Cardiac fibroblast (primary cell): ENCODE measurements around the gene HIRIP3.

Experiments used
- DNase-seq, 2 donors: peaks; one replicate each; pipeline versions ENCODE4 v3.0.0 to v3.0.0-alpha.2; 2010; ENCODE audit warnings: low read depth in 2 of 2
- H3K4me3 ChIP-seq, 2 donors: replicated peaks in 1 of 2; 1 replicate in 1 of 2; 2 replicates in 1 of 2; pipeline ENCODE4 v1.5.1; 2011; ENCODE audit warnings: low read depth in 2 of 2, low read length in 2 of 2, mild to moderate bottlenecking in 2 of 2, moderate library complexity in 1 of 2
- CTCF ChIP-seq: IDR thresholded peaks from one replicate; pipeline ENCODE4 v1.5.1; 2011; ENCODE audit warnings: low read depth, mild to moderate bottlenecking, low read length, inconsistent platforms

The HIRIP3 gene

GRCh38 chr16:30009085-30009862, 13.9 kb upstream of the HIRIP3 start:
- H3K4me3 ChIP-seq: no peak overlapping the region
- TF ChIP-seq CTCF: no peak

GRCh38 chr16:30007378-30007895, 12.0 kb upstream of the HIRIP3 start:
- no peak overlapping the region for H3K4me3 ChIP-seq
- DNase-seq: no peak
- no peak for TF ChIP-seq CTCF

More at GRCh38 chr16:30009085-30009862, 13.9 kb upstream of the HIRIP3 start:
- no peak for DNase-seq

- no peak for TF ChIP-seq CTCF
- H3K4me3 ChIP-seq: no peak overlapping the region
- DNase-seq: no peak
These were observed 11.4 kb upstream of the HIRIP3 start for GRCh38 chr16:30006659-30007377.

- H3K4me3 ChIP-seq: no peak overlapping the region
- TF ChIP-seq CTCF: no peak
- DNase-seq: no peak
These were observed 10.7 kb upstream of the HIRIP3 start for GRCh38 chr16:30006095-30006473.

GRCh38 chr16:30005341-30006094, 10.1 kb upstream of the HIRIP3 start:
- no peak overlapping the region for H3K4me3 ChIP-seq
- DNase-seq: peak; percentile 52 to 59
- TF ChIP-seq CTCF: peak; percentile 88

- TF ChIP-seq CTCF: no peak
- no peak overlapping the region for H3K4me3 ChIP-seq
- no peak for DNase-seq
These were observed 9.4 kb upstream of the HIRIP3 start for GRCh38 chr16:30004811-30005242.
